DND-41 (cell line): ENCODE measurements around the gene JAZF1.

Source experiments
- EZH2 ChIP-seq: IDR thresholded peaks from 3 replicates; pipeline ENCODE4 v1.6.1; 2012; ENCODE audit warnings: borderline replicate concordance, low read depth, mild to moderate bottlenecking, moderate library complexity, low read length, inconsistent platforms; ENCODE audit not compliant: severe bottlenecking
- TF ChIP-seq, protein P1 (sequence below): IDR thresholded peaks from 2 replicates; pipeline ENCODE4 v1.5.1; 2012; ENCODE audit warnings: borderline replicate concordance, low read length, moderate library complexity, mild to moderate bottlenecking; ENCODE audit not compliant: poor library complexity, severe bottlenecking; ENCODE audit errors: extremely low read depth

DNA sequence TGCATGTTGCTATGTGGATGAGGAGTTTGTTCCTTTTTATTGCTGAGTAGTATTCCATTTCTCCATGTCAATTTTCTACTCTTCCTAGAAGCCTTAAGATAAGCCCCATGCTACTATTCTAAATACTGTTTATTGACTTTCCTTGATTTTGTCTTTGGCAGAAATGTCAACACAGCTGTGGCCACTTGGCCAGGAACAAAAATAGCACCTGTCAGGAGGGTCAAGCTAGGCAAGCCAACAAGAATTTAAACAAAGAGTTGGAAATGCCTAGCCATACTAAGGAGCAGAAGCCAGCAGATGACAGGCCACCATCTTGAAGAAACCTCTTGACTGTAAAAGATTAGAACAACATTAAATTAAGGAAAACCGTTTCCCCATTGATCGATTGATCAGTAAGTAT is 34.7 kb downstream of the JAZF1 start:
- TF ChIP-seq, protein P1, sequence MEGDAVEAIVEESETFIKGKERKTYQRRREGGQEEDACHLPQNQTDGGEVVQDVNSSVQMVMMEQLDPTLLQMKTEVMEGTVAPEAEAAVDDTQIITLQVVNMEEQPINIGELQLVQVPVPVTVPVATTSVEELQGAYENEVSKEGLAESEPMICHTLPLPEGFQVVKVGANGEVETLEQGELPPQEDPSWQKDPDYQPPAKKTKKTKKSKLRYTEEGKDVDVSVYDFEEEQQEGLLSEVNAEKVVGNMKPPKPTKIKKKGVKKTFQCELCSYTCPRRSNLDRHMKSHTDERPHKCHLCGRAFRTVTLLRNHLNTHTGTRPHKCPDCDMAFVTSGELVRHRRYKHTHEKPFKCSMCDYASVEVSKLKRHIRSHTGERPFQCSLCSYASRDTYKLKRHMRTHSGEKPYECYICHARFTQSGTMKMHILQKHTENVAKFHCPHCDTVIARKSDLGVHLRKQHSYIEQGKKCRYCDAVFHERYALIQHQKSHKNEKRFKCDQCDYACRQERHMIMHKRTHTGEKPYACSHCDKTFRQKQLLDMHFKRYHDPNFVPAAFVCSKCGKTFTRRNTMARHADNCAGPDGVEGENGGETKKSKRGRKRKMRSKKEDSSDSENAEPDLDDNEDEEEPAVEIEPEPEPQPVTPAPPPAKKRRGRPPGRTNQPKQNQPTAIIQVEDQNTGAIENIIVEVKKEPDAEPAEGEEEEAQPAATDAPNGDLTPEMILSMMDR = no peak
- TF ChIP-seq EZH2 = no peak
